Adrenal gland (tissue), 5 donors: ENCODE measurements around the gene CADM1.

Experiments used
- POLR2A ChIP-seq, 2 donors: fragments of 450-650 bp; IDR thresholded peaks; one replicate each; pipeline ENCODE4 v1.6.1; 2017; ENCODE audit warnings: antibody characterized with exemption in 2 of 2, mild to moderate bottlenecking in 2 of 2, moderate library complexity in 1 of 2
- TF ChIP-seq, protein P1 (sequence below), 6 experiments: fragments of 450-650 bp in 4 of 6; fragments of 200-600 bp in 2 of 6; sonication (generic) in 1 of 6; IDR thresholded peaks; 1 replicate in 5 of 6; 2 replicates in 1 of 6; pipeline versions ENCODE4 v1.5.1 to v1.8.0; 2016 to 2021; ENCODE audit warnings: antibody characterized with exemption in 6 of 6, mild to moderate bottlenecking in 2 of 6, moderate library complexity in 1 of 6
- donor health status: DM: no; HTN: no; CAD: no.

DNA sequence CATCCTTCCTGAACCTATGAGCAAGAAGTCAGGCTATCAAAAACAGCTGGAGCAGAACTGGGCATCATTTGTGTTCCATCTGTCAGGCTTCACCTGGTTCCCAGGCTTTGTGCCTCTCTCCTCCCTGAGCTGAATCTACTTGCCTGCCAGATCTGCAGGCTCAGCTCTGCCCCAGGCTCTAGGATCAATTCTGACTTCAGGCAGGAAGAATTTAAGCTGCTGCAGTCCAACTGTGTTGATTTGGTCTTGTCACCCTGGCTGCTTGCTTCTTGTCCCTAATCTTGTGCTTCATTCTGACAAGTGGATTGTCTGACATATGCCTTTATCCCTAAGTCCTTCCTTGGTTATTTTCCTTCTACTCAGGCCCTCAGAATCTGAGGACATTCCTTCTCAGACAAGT lies 31.6 kb upstream of the CADM1 start:
- TF ChIP-seq, protein P1, sequence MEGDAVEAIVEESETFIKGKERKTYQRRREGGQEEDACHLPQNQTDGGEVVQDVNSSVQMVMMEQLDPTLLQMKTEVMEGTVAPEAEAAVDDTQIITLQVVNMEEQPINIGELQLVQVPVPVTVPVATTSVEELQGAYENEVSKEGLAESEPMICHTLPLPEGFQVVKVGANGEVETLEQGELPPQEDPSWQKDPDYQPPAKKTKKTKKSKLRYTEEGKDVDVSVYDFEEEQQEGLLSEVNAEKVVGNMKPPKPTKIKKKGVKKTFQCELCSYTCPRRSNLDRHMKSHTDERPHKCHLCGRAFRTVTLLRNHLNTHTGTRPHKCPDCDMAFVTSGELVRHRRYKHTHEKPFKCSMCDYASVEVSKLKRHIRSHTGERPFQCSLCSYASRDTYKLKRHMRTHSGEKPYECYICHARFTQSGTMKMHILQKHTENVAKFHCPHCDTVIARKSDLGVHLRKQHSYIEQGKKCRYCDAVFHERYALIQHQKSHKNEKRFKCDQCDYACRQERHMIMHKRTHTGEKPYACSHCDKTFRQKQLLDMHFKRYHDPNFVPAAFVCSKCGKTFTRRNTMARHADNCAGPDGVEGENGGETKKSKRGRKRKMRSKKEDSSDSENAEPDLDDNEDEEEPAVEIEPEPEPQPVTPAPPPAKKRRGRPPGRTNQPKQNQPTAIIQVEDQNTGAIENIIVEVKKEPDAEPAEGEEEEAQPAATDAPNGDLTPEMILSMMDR (IDR thresholded peaks at IDR 0.05), result no peak
- TF ChIP-seq POLR2A (IDR thresholded peaks at IDR 0.05), result no peak
